ENCODE data around the gene CD93.

DNA sequence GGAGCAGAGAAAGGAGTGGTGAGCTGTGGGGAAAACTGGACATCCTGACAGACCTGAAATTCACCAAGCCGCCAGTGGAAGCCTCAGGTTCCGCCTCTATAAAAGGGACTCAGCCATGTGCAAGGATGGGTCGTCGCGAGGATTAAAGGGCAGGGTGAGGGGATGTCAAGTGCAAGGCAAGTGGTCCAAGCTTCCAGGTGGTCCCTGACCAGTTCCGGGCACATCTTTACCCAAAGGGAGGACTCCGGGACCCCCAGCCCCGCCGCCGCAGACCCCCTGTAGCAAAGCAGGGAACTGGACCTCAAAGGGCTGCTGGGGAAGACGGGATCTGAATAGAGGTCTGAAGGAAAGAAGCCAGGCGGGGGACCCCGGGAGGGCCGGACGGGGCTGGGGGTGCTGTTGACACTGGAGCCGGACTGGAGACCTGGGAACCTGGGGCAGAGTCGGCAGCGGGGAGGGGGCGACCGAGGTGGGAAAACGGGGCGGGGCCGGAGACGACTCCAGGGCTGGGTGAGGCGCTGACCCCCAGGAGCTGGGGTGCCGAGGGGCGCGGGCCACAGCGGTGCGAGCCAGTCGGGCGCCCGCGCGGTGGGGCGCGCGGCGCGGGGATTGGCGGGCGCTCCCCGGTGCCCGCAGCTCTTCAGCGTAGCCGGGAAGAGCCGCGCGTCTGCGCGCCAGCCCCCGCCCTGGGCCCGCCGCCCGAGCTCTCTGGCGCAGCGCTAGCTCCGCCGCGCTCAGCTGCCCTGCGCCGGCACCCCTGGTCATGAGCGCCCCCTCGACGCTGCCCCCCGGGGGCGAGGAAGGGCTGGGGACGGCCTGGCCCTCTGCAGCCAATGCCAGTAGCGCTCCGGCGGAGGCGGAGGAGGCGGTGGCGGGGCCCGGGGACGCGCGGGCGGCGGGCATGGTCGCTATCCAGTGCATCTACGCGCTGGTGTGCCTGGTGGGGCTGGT lies 51.1 kb downstream of the CD93 start, which contains the start of gene SSTR4:
- TF ChIP-seq, protein P1, sequence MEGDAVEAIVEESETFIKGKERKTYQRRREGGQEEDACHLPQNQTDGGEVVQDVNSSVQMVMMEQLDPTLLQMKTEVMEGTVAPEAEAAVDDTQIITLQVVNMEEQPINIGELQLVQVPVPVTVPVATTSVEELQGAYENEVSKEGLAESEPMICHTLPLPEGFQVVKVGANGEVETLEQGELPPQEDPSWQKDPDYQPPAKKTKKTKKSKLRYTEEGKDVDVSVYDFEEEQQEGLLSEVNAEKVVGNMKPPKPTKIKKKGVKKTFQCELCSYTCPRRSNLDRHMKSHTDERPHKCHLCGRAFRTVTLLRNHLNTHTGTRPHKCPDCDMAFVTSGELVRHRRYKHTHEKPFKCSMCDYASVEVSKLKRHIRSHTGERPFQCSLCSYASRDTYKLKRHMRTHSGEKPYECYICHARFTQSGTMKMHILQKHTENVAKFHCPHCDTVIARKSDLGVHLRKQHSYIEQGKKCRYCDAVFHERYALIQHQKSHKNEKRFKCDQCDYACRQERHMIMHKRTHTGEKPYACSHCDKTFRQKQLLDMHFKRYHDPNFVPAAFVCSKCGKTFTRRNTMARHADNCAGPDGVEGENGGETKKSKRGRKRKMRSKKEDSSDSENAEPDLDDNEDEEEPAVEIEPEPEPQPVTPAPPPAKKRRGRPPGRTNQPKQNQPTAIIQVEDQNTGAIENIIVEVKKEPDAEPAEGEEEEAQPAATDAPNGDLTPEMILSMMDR (IDR thresholded peaks at IDR 0.05): no peak
- TF ChIP-seq POLR2A (IDR thresholded peaks at IDR 0.05): no peak
